ENCODE measurements around the gene TLE7.

TLE7 gene

DNA sequence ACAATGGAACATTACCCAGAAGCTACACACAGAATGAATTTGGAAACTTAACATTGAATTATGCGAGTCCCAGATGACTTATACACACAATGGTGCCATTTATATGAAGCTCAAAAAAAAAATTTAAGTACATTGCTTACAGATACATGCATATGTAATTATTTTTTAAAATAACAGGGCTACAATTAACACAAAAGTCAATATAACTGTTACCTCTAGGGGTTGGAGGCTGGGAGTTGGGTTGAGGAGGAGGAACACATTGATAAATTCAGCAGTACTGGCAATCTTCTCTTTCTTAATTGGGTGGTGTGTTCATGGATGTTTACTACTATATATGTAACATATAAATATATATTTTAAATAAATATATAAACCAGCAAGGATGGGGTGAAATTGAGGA is 19.1 kb upstream of the TLE7 start:
- H3K27ac ChIP-seq (ENCODE audit: low read depth, low read length) = no peak overlapping the region
- peak overlapping the region; percentile 78 for H3K4me3 ChIP-seq (ENCODE audit: insufficient read depth, low read length, poor library complexity, severe bottlenecking)
- no peak for TF ChIP-seq EZH2phosphoT487 (conservative IDR thresholded peaks at IDR 0.05; ENCODE audit: low read length)
- TF ChIP-seq, protein P1, sequence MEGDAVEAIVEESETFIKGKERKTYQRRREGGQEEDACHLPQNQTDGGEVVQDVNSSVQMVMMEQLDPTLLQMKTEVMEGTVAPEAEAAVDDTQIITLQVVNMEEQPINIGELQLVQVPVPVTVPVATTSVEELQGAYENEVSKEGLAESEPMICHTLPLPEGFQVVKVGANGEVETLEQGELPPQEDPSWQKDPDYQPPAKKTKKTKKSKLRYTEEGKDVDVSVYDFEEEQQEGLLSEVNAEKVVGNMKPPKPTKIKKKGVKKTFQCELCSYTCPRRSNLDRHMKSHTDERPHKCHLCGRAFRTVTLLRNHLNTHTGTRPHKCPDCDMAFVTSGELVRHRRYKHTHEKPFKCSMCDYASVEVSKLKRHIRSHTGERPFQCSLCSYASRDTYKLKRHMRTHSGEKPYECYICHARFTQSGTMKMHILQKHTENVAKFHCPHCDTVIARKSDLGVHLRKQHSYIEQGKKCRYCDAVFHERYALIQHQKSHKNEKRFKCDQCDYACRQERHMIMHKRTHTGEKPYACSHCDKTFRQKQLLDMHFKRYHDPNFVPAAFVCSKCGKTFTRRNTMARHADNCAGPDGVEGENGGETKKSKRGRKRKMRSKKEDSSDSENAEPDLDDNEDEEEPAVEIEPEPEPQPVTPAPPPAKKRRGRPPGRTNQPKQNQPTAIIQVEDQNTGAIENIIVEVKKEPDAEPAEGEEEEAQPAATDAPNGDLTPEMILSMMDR (IDR thresholded peaks at IDR 0.05; ENCODE audit: insufficient read depth, low read length, poor library complexity, severe bottlenecking) = no peak

DNA sequence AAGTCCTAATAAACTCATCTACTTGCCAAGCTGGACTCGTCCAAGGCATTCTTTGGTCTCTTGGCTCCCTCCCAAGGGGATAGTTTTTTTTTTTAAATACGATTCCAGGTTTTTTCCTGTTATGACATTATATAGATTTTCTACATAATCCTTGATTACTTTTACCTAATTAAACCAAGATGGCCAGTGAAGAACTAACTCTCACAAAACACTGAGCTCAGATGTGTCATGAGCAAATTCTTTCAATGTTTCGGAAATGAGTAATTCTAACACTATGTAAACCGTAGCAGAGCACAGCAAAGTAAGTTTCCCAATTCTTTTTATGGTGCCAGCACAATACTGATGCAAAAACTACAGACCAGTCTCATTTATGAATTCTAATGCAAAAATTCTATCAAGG is 18.4 kb upstream of the TLE7 start:
- H3K79me2 ChIP-seq (ENCODE audit: insufficient read depth, low read length) = peaks cover 24% of the 10 kb centered on the region

More for the DNA sequence above, 19.1 kb upstream of the TLE7 start:
- no peaks in the 10 kb centered on the region for H3K36me3 ChIP-seq (ENCODE audit: low read length)
- H3K9me3 ChIP-seq (ENCODE audit: insufficient read depth, low read length) = no peaks in the 10 kb centered on the region
- H3K9ac ChIP-seq (ENCODE audit: low read length) = peak overlapping the region; percentile 88
- no peaks in the 10 kb centered on the region for H3K9me2 ChIP-seq (replicated peaks; ENCODE audit: insufficient read depth, low read length)
- no peaks in the 10 kb centered on the region for H3F3A ChIP-seq (ENCODE audit: insufficient read depth)
- no peaks in the 10 kb centered on the region for H3K27me3 ChIP-seq (ENCODE audit: low read length)
- no peak overlapping the region for H2AFZ ChIP-seq (ENCODE audit: low read depth, low read length, severe bottlenecking)
- H3K4me2 ChIP-seq (ENCODE audit: low read depth, low read length, poor library complexity, severe bottlenecking) = peak overlapping the region; percentile 69
- H3K79me2 ChIP-seq (ENCODE audit: insufficient read depth, low read length) = peaks cover 24% of the 10 kb centered on the region
- H4K20me1 ChIP-seq (ENCODE audit: low read depth, low read length) = no peaks in the 10 kb centered on the region

DNA sequence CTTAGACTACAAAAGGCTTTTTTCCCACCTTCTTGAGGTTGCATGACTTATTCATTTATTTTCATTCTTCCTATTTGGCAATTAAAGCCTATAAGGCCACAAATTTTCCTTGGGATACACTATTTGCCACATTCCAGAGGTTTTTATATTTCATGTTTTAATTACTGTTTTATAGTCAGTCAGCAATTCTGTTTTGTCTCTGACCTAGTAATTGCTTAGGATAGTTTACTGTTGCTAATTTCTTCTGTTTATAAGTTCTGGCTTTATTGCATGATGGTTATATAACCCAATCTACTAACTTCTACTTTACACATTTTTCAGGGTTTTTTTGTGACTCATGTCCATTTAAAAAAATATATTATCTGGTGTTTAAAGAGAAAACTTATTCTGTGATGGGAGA is 17.7 kb upstream of the TLE7 start:
- H3K9ac ChIP-seq (ENCODE audit: low read length) = no peak overlapping the region
- H3K9me3 ChIP-seq (ENCODE audit: insufficient read depth, low read length) = no peaks in the 10 kb centered on the region
- H3K27ac ChIP-seq (ENCODE audit: low read depth, low read length) = no peak overlapping the region
- H3K4me3 ChIP-seq (ENCODE audit: insufficient read depth, low read length, poor library complexity, severe bottlenecking) = no peak overlapping the region
- no peaks in the 10 kb centered on the region for H3K9me2 ChIP-seq (replicated peaks; ENCODE audit: insufficient read depth, low read length)
- no peak overlapping the region for H3K4me2 ChIP-seq (ENCODE audit: low read depth, low read length, poor library complexity, severe bottlenecking)
- H3K36me3 ChIP-seq (ENCODE audit: low read length) = no peaks in the 10 kb centered on the region
- no peak overlapping the region for H2AFZ ChIP-seq (ENCODE audit: low read depth, low read length, severe bottlenecking)
- no peaks in the 10 kb centered on the region for H3F3A ChIP-seq (ENCODE audit: insufficient read depth)
- TF ChIP-seq, protein P1 (IDR thresholded peaks at IDR 0.05; ENCODE audit: insufficient read depth, low read length, poor library complexity, severe bottlenecking) = no peak
- no peak for TF ChIP-seq EZH2phosphoT487 (conservative IDR thresholded peaks at IDR 0.05; ENCODE audit: low read length)
- H3K27me3 ChIP-seq (ENCODE audit: low read length) = no peaks in the 10 kb centered on the region
- H4K20me1 ChIP-seq (ENCODE audit: low read depth, low read length) = no peaks in the 10 kb centered on the region
- peaks cover 24% of the 10 kb centered on the region for H3K79me2 ChIP-seq (ENCODE audit: insufficient read depth, low read length)

More for the DNA sequence above, 18.4 kb upstream of the TLE7 start:
- no peak overlapping the region for H3K27ac ChIP-seq (ENCODE audit: low read depth, low read length)
- no peak for TF ChIP-seq EZH2phosphoT487 (conservative IDR thresholded peaks at IDR 0.05; ENCODE audit: low read length)
- TF ChIP-seq, protein P1 (IDR thresholded peaks at IDR 0.05; ENCODE audit: insufficient read depth, low read length, poor library complexity, severe bottlenecking) = no peak
- H3K4me3 ChIP-seq (ENCODE audit: insufficient read depth, low read length, poor library complexity, severe bottlenecking) = no peak overlapping the region
- no peak overlapping the region for H2AFZ ChIP-seq (ENCODE audit: low read depth, low read length, severe bottlenecking)
- no peaks in the 10 kb centered on the region for H4K20me1 ChIP-seq (ENCODE audit: low read depth, low read length)
- no peaks in the 10 kb centered on the region for H3K36me3 ChIP-seq (ENCODE audit: low read length)
- no peaks in the 10 kb centered on the region for H3F3A ChIP-seq (ENCODE audit: insufficient read depth)
- H3K9me3 ChIP-seq (ENCODE audit: insufficient read depth, low read length) = no peaks in the 10 kb centered on the region
- H3K27me3 ChIP-seq (ENCODE audit: low read length) = no peaks in the 10 kb centered on the region
- no peak overlapping the region for H3K9ac ChIP-seq (ENCODE audit: low read length)
- H3K9me2 ChIP-seq (replicated peaks; ENCODE audit: insufficient read depth, low read length) = no peaks in the 10 kb centered on the region
- peak overlapping the region; percentile 69 for H3K4me2 ChIP-seq (ENCODE audit: low read depth, low read length, poor library complexity, severe bottlenecking)

Data from SU-DHL-6 (cell line).